NCI-H2227 treated with DMSO at 0.1 percent for 48 hours (cell line): ENCODE measurements around the gene MYO5C.
"Not testable (repeated sequence)": the region's sequence is repeated elsewhere in the genome, so short reads cannot be mapped to it uniquely, and the experiment has no call there.

ENCODE experiments used
- DNase-seq: peaks from one replicate; lab custom pipeline; 2025; lab: John Stamatoyannopoulos, UW

The MYO5C gene

GRCh38 chr15:52308446-52309153 lies 13.0 kb upstream of the MYO5C start:
- DNase-seq = no peak

- no peak for DNase-seq
Observed at GRCh38 chr15:52307847-52308246, 12.2 kb upstream of the MYO5C start.

GRCh38 chr15:52306270-52306669 lies 10.7 kb upstream of the MYO5C start:
- no peak for DNase-seq

GRCh38 chr15:52303093-52303772 lies 7.6 kb upstream of the MYO5C start:
- no peak for DNase-seq

- no peak for DNase-seq
Observed at GRCh38 chr15:52301265-52301847, 5.8 kb upstream of the MYO5C start.

- no peak for DNase-seq
Observed at GRCh38 chr15:52294881-52295420, 653 bp downstream of the MYO5C start.

GRCh38 chr15:52292780-52293392 lies 2.7 kb downstream of the MYO5C start:
- no peak for DNase-seq

GRCh38 chr15:52291204-52291603 lies 4.4 kb downstream of the MYO5C start:
- no peak for DNase-seq

GRCh38 chr15:52290800-52291199 lies 4.8 kb downstream of the MYO5C start:
- no peak for DNase-seq

GRCh38 chr15:52290329-52290728 lies 5.3 kb downstream of the MYO5C start:
- no peak for DNase-seq

GRCh38 chr15:52289629-52290081 lies 5.9 kb downstream of the MYO5C start:
- no peak for DNase-seq

GRCh38 chr15:52288986-52289385 lies 6.6 kb downstream of the MYO5C start:
- DNase-seq = no peak

GRCh38 chr15:52288051-52288942 lies 7.3 kb downstream of the MYO5C start:
- no peak for DNase-seq

- no peak for DNase-seq
Observed at GRCh38 chr15:52287114-52287513, 8.5 kb downstream of the MYO5C start.

GRCh38 chr15:52285941-52286340 lies 9.7 kb downstream of the MYO5C start:
- DNase-seq = not testable (repeated sequence)

- DNase-seq = no peak
Observed at GRCh38 chr15:52284164-52284563, 11.4 kb downstream of the MYO5C start.

- DNase-seq = no peak
Observed at GRCh38 chr15:52283281-52283680, 12.3 kb downstream of the MYO5C start.

GRCh38 chr15:52282418-52282817 lies 13.2 kb downstream of the MYO5C start:
- no peak for DNase-seq

GRCh38 chr15:52281085-52282035 lies 14.2 kb downstream of the MYO5C start:
- DNase-seq = no peak

- DNase-seq = no peak
Observed at GRCh38 chr15:52280326-52281084, 15.1 kb downstream of the MYO5C start.
